IMR-90 (cell line): ENCODE data around the gene BRMS1.
"Not testable (repeated sequence)": the region's sequence is repeated elsewhere in the genome, so short reads cannot be mapped to it uniquely, and the experiment has no call there.

Experiments
- MAFK ChIP-seq: IDR thresholded peaks from 2 replicates; pipeline ENCODE4 v1.6.1; 2012; ENCODE audit warnings: low read depth, low read length, improper control_type of control experiment
- RAD21 ChIP-seq: IDR thresholded peaks from 2 replicates; pipeline ENCODE4 v1.6.1; 2012; ENCODE audit warnings: low read length, improper control_type of control experiment
- RCOR1 ChIP-seq: IDR thresholded peaks from 2 replicates; pipeline ENCODE4 v1.6.1; 2012; ENCODE audit warnings: mild to moderate bottlenecking, low read length, improper control_type of control experiment; ENCODE audit not compliant: insufficient replicate concordance
- TF ChIP-seq, protein P1 (sequence below): conservative IDR thresholded peaks from 2 replicates; pipeline ENCODE4 v1.5.1; 2012; ENCODE audit warnings: mild to moderate bottlenecking, low read depth, low read length, improper control_type of control experiment

DNA sequence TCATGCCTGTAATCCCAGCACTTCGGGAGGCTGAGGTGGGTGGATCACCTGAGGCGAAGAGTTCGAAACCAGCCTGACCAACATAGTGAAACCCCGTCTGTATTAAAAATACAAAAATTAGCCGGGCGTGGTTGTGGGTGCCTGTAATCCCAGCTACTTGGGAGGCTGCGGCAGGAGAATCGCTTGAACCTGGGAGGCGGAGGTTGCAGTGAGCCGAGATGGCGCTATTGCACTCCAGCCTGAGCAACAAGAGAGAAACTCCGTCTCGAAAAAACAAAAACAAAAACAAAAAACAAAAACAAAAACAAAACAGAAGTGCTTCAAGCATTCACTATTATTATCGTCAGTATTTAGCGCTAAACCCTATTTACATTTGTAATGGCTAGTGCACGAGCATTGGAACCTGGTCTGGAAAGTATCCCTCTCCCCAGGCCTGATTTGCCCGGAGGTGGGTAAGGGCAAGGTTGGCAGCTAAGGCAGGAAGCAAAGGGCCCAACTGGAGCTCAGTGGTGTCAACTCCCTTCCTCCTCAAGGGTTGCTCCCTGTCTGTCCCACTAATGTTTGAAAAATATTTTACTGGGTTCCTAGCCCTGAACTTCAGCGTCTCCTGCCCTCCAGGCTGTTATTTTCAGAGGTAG lies 34.0 kb downstream of the BRMS1 start:
- TF ChIP-seq MAFK, RCOR1, RAD21: not testable (repeated sequence)
- TF ChIP-seq, protein P1, sequence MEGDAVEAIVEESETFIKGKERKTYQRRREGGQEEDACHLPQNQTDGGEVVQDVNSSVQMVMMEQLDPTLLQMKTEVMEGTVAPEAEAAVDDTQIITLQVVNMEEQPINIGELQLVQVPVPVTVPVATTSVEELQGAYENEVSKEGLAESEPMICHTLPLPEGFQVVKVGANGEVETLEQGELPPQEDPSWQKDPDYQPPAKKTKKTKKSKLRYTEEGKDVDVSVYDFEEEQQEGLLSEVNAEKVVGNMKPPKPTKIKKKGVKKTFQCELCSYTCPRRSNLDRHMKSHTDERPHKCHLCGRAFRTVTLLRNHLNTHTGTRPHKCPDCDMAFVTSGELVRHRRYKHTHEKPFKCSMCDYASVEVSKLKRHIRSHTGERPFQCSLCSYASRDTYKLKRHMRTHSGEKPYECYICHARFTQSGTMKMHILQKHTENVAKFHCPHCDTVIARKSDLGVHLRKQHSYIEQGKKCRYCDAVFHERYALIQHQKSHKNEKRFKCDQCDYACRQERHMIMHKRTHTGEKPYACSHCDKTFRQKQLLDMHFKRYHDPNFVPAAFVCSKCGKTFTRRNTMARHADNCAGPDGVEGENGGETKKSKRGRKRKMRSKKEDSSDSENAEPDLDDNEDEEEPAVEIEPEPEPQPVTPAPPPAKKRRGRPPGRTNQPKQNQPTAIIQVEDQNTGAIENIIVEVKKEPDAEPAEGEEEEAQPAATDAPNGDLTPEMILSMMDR: not testable (repeated sequence)
